ENCODE measurements around the gene LCOR.
"Not testable (repeated sequence)": the region's sequence is repeated elsewhere in the genome, so short reads cannot be mapped to it uniquely, and the experiment has no call there.

The LCOR gene

DNA sequence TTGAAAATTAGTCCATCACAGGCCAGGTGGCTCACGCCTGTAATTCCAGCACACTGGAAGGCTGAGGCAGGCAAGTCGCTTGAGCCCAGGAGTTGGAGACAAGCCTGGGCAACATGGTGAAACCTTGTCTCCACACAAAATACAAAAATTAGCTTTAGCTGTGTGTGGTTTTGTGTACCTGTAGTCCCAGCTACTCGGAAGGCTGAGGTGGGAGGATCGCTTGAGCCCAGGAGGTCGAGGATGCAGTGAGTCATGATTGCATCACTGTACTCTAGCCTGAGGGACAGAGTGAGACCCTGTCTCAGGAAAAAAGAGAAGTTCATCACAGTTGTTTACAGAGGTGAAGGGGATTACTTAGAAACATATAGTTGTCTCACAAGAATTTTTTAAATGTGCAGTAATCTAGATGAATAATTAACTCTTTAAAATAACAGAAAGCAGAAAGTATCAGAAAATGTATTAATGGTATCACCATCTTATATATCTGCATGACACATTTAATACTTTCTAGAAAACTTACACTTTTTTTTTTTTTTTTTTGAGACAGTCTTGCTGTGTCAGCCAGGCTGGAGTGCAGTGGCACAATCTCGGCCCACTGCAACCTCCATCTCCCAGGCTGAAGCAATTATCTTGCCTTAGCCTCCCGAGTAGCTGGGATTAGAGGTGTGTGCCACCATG, 8.9 kb downstream of the LCOR start:
- no peak for DNase-seq (ENCODE audit: low spot score)

DNA sequence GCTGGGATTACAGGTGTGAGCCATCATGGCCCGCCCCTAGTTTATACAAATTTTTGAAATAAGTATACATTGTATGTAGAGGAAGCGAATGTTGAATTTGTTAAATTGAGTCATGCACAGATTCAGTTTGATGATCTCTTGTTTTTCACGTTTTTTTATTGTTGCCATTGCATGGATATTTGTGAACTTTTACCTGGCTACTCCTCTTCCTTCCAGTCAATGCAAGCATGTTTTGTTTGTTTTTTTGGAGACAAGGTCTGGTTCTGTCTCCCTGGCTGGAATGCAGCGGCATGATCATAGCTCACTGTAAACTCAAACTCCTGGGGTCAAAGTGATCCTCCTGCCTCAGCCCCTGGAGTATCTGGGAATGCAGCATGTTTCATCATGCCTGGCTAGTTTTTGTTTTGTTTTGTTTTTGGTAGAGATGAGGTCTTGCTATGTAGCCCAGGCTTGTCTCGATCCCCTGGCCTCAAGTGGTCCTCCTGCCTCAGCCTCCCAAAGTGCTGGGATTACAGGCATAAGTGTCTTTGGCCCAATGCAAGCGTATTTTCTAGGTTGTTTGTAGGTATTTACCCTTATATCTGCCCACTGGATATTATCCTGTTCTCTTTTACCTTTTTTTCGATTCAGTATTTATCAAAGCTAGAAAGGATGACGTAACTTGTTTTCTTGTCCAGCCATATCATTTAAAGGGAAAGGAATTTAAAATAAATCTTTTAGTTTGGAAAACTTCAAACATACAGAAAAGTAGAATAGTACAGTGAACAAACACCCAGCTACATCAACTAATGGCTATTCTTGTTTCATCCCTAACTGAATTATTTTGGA, 11.0 kb downstream of the LCOR start:
- DNase-seq (ENCODE audit: low spot score), result no peak

DNA sequence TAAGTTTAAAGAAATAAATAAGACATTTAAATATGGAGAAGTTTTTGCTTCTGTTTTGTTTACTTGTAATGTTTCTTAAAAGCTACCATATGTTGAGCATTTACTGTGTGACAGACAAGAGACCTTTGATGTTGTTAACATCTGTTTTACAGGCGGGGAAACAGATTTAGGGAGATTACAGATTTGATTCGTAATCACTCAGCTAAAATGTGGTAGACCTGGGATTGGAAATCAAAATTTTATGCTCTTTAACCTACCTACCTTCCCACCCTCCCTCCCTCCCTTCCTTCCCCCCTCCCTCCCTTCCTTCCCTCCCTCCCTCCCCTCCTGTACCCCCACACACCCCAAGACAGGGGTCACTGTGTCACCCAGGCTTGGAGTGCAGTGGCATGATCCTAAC, 11.7 kb downstream of the LCOR start:
- no peak for DNase-seq (ENCODE audit: low spot score)

DNA sequence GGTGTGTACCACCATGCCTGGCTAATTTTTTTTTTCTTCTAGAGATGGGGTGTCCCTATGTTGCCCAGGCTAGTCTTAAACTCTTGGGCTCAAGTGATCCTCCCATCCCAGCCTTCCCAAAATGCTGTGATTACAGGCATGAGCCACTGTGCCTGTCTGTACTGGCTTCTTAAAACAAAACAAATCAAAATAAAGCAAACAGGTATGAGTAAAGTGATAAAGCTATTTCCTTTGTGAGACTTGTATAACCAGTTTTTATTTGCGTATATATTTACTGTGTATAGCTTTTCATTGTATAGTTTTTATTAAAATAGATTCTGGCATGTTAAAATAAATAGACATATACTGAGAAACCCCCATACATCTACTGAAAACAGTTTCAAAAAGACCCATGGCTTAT, 14.3 kb downstream of the LCOR start:
- no peak for DNase-seq (ENCODE audit: low spot score)

DNA sequence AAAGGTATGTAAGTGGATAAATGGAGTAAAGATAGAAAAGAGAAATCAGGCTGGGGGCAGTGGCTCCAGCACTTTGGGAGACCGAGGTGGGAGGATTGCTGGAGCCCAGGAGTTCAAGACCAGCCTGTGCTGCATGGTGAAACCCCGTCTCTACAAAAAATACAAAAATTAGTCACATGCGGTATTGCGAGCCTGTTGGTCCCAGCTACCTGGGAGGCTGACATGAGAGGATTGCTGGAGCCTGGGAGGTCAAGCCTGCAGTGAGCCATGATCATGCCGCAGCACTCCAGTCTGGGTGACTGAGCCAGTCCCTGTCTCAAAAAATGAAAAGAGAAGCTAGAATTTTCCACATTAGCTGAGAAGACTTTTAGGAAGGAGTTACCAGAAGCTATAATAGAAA, 14.8 kb downstream of the LCOR start:
- DNase-seq (ENCODE audit: low spot score), result no peak

DNA sequence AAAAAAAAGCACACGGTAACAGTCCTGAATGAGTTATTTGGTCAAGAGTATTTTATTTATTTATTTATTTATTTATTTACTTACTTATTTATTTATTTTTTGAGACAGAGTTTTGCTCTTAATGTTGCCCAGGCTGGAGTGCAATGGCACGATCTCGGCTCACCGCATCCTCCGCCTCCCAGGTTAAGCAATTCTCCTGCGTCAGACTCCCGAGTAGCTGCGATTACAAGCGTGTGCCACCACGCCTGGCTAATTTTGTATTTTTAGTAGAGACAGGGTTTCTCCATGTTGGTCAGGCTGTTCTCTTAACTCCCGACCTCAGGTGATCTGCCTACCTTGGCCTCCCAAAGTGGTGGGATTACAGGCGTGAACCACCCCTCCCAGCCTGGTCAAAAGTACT, 15.3 kb downstream of the LCOR start:
- DNase-seq (ENCODE audit: low spot score), result not testable (repeated sequence)

DNA sequence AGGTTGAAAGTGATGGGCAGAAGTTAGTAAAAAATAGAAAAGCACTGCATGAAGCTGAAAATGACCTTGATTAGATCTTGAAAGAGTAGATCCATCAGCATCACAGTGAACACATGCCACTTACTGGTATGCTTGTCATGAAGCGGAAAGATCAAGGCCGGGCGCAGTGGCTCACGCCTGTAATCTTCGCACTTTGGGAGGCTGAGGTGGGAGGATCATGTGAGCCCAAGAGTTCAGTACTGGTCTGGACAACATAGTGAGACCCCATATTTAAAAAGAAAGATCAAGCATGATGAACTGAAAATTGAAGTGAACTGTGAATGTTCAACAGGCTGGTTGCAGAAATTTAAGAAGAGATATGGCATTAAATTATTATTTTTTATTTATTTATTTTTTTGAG, 18.0 kb downstream of the LCOR start:
- no peak for DNase-seq (ENCODE audit: low spot score)

DNA sequence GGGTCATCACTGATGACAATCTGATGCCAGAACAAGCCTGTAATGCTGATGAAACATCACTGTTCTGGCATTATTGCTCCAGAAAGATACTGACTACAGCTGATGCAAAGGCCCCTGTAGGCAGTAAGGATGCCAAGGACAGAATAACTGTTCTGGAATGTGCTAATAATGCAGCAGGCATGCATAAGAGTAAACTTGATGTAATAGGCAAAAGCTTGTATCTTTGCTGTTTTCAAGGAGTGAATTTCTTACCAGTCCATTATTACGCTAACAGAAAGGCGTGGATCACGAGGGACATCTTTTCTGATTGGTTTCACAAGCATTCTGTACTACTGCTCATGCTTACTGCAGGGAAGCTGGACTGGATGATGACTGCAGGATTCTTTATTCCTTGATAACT, 18.7 kb downstream of the LCOR start:
- DNase-seq (ENCODE audit: low spot score), result no peak

DNA sequence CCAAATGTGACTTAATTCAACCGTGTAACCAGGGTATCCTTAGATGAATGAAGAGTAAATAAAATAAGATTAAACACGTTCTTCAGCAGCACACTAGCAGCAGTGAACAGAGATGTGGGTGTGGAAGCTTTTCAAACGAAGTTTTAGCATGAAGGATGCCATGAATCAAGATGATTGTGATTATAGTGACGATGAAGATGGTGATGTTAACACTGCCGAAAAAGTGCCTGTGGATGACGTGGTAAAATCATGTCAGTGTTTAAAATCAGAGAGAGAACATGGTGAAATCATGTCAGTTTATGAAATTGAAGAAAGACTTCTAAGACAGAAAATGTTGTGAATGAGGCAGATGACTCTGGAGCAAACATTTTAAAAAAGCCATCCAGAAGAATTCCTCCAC, 19.2 kb downstream of the LCOR start:
- no peak for DNase-seq (ENCODE audit: low spot score)

DNA sequence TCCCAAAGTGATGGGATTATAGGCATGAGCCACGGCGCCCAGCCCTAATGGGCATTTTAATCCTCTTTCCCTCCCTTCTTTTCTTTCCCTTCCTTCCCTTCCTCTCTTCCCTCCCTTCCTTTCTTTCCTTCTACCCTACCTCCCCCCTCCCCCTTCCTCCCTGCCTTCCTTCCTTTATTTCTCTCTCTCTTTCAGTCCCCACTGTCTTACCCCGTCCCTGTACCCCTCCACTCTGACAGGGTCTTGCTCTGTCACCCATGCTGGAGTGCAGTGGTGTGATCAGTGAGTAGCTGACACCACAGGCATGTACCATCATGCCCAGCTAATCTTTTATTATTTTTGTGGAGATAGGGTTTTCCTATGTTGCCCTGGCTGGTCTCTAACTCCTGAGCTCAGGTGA, 24.2 kb downstream of the LCOR start:
- DNase-seq (ENCODE audit: low spot score), result no peak

DNA sequence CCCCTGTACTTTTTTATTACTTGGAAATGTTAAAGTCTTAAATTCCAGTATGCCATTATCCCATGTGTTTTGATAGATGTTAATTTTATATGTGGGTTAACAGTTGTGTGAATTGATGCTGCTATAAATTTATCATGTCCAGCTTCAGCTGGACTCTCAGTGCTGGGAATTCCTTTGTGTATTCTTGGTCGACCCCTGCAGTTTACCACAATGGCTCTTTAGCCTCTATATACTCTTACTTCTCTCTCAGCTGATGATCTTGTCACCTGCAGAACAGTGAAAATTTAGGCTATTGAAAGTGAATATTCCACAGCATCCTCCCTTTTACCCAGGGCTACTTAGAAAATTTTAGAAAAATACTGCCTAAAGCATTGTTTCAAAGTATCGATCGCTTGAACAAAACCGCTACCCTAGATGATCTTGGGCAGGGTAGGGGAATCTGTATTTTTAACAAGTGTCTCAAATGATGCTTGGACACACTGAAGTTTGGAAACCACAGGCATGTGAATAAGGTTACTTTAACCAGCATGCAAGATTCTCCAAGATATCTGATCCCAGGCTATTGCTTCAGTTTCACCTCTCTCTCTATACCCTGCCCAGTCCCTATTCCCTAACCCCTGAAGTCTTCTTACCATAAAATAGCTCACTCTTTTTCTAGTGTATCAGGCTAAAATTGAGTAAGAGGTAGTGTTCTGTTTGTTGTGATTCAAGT, 25.4 kb downstream of the LCOR start:
- no peak for DNase-seq (ENCODE audit: low spot score)

DNA sequence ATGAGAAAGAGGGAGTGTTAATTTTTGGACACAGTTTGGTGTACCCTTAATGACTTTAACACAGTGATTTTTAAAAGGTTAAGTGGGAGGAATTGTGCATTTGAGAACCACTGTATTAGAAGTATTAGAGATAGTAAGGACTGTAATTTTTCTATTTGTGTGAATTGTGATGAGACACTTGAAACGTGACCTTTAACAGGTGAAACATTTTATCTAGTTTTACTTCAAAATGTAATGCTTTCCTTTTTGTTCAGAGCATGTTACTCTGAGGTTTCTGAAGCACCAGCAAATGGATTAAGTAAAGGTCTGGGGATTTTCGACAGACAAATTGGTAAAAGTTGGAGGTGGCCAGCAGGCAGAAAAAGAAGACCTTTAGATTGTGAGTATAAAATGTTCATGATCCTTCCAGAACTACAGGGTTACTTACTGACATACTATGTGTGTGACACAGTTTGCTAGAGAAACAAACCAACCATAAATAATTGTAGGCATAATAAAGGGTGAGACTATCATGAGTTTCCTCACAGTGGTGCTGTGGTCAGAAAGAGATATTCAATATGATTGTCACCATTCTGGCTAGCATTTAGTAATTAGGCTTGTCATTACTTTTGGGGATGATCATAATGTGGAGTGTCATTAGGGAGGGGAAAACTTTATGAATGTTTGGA, 26.1 kb downstream of the LCOR start:
- DNase-seq (ENCODE audit: low spot score), result no peak

DNA sequence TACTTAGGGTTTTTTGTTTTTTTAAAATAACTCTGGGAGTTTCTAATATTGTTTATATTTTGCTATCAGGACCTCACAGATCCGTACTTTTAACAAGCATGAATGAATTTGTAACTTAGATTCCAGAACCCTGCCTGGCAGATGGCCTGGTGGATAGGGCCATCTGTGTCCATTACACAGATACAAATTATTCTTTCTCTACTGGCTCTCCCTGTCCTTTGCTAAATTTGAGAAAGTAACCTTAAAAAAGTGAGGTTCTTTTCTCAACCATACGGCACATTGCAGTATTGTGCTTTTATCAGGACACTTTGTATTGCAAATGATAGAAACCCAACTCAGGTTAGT, 26.6 kb downstream of the LCOR start:
- DNase-seq (ENCODE audit: low spot score), result no peak

DNA sequence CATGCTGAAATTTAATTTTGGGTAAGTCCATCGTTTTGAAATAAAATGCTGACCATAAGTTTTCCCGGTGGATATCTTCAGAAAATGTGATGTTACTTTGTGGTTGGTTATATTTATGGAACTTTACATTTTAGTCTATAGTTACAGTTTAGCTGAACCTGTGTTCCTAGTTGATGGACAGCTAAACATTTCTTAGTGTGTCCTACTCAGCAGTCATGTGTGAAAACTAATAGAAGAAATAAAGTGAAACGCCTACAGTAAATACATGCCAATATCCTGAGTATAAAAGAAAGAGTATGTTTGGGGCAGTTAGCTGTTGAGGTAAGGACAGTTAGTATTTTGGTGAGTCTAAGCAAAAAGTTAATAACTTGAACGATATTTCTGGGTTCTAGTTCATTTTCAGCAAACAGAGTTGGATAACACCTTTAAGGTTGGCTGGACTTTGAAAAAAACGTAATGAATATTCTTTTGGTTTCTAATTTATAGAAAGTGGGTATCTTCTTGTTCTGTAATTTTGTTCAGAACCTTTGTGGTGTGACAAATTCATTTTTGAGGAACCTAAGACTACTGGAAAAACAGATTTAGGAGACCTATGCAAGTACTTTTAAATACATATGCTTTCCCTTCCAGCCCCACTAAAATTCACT, 28.7 kb downstream of the LCOR start:
- no peak for DNase-seq (ENCODE audit: low spot score)

DNA sequence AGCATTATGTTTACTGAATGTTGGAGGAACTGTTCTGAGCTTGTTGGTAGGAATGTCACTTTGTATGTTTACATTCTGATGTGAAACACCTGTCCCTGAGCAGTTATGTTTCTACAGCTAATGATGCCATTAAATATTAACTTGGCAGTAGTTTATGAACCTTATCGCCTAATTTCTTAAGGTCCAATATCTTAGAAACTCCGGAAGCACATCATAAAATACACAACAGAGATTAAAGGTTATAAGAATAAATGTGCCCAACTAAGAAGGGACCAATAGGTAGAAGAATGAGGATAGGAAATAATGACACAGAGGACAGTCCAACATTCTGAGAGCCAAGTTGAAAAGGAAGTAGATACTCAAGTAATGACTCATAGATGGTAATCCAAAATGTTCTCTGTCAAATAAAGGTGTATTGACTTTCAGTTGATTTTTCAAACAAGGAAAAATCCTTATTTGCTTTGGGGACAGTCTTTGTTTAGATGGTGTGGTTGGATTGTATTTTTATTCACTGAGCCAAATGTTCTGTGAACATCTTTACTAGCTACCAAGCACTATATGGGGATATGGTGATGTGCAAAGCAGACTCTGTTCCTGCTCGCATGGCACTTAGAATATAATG, 31.9 kb downstream of the LCOR start:
- no peak for DNase-seq (ENCODE audit: low spot score)

DNA sequence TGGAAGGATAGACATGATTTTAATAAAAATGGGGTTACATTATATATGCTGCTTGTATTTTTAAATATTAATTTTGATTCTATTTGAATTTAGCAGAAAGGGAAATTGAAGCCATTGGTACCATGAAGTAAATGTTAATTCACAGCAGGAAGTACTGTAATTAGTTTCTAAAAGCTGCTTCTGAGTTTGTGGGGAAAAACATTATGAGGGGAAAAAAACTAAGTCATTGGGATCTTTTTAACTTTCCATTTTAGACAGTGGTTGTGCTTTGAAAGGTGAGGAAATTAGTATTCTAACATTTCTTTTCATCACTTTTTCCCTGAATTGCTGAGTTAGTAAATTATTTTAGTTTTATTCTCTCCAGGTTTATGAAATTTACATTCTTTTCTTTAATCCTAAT, 41.0 kb downstream of the LCOR start:
- no peak for DNase-seq (ENCODE audit: low spot score)

DNA sequence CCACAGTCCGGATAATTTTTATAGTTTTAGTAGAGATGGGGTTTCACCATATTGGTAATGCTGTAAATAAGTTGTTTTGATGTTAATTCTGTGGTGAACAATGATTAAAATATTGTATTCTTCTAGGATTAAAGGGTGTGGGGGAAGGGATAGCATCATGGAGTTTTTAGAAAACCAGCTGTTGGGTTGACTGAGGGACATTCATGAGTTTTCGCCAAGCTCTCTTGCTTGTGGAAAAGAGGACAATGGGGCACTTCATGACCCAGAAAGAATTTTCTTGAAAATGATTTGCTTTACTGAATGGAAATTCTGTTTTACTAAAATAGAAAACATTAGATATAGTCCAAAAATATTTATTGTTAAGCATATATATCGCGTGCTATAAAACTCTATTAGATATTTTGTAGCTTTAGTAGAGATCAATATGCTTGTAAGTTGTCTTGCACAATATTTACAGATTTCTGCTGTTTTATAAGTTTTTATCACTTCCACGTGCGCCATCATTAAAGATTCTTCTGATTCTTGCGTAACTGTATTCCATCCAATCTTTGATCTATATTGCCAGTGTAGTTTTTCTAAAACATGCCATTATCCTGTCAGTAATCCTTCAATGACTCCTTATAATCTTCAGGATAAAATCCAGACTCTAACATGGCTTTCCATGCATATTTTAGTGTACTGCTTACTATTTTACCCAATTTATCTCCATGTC, 41.8 kb downstream of the LCOR start:
- no peak for DNase-seq (ENCODE audit: low spot score)

DNA sequence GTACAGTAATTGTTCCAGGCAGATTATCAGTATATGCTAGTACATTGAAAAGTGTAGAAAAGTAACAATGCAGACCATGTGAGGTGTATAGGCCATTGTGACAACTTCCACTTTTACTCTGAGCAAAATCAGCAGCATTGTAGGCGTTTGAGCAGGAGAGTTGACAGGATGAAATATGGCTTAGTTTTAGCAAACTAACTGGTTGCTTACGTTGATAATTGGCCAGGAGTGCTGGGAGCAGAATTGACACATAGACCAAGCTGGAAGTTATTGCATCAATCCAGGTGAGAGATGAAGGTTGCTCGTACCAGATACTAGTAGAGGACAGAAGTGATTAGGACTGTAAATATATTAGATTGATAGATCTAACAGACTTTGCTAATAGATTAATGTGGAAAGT, 46.0 kb downstream of the LCOR start:
- no peak for DNase-seq (ENCODE audit: low spot score)

DNA sequence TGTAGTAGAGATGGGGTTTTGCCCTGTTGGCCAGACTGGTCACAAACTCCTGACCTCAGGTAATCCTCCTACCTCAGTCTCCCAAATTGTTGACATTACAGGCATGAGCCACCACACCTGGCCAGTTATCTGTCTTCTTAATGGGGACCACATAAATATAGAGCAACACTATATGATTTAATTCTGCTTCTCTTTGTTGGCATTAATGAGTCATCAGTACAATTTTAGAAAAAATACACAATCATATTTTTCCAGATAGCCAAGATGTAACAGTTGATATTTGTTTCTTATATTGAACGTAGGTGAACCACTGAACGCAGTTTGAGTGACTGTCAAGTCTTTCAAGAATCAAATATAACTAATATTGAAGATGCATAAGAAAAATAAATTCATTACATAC, 48.5 kb downstream of the LCOR start:
- no peak for DNase-seq (ENCODE audit: low spot score)

DNA sequence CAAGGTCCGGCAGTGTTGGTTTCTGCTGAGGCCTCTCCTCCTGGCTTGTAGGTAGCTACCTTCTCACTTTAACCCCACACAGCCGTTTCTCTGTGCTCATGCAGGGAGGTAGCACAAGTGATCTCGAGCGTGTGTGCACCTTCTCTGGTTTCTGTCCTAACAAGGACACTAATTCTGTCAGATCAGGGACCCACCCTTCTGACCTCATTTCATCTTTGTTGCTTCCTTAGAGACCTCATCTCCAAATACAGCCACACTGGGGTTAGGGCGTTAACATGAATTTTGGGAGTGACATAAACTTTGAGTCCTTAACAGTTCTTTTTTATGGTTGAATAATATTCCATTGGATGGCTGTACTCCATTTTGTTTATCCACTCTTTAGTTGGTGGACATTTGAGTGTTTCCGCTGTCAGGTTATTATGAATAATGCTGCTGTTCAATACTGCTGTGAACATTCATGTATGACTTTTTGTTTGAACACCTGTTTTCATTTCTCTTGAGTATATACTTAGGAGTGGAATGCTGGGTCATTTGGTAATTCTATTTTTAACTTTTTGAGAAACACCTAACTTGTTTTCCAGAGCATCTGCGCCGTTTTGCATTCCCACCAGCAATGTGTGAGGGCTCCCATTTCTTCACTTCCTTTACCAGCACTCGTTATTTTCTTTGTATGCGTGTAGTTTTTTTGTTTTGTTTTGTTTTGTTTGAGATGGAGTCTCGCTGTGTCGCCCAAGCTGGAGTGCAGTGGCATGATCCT, 57.5 kb downstream of the LCOR start:
- DNase-seq (ENCODE audit: low spot score), result no peak

DNA sequence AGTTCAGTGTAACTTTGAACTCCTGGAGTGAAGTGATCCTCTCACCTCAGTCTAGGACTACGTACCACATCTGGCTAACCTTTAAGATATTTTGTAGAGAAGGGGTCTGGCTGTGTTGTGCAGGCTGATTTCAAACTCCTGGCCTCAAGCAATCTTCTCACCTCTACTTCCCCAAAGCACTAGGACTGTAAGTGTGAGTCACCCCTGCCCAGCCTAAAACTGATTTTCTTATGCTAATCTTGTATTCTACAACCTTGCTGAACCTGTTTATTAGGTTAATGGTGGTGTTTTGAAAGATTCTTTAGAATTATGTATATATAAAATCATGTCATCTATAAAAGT, 58.0 kb downstream of the LCOR start:
- DNase-seq (ENCODE audit: low spot score), result no peak

Measured in D341Med (cell line).